Parathyroid adenoma (tissue), 2 donors: ENCODE results near the gene PCF11.
"Not testable (repeated sequence)": the region's sequence is repeated elsewhere in the genome, so short reads cannot be mapped to it uniquely, and the experiment has no call there.

ENCODE experiments used
- H2AFZ ChIP-seq: fragments of 300-600 bp; sonication (generic); one replicate; pipeline ENCODE4 v1.7.0; 2017; ENCODE audit warnings: antibody characterized with exemption, mild to moderate bottlenecking
- H3K27ac ChIP-seq: fragments of 300-600 bp; sonication (generic); one replicate; pipeline ENCODE4 v1.7.0; 2017
- H3K27me3 ChIP-seq: fragments of 300-600 bp; sonication (generic); one replicate; pipeline ENCODE4 v1.7.0; 2017; ENCODE audit warnings: low read length; ENCODE audit not compliant: control insufficient read depth, insufficient read depth
- H3K36me3 ChIP-seq: fragments of 300-600 bp; sonication (generic); one replicate; pipeline ENCODE4 v1.7.0; 2017; ENCODE audit warnings: low read length; ENCODE audit not compliant: control insufficient read depth, insufficient read depth
- H3K4me1 ChIP-seq: fragments of 300-600 bp; sonication (generic); one replicate; pipeline ENCODE4 v1.7.0; 2017; ENCODE audit warnings: control low read depth
- H3K4me2 ChIP-seq: fragments of 300-600 bp; sonication (generic); one replicate; pipeline ENCODE4 v1.7.0; 2017; ENCODE audit warnings: low read length
- H3K4me3 ChIP-seq: fragments of 300-600 bp; sonication (generic); one replicate; pipeline ENCODE4 v1.7.0; 2017; ENCODE audit warnings: low read depth, low read length
- H3K79me2 ChIP-seq: fragments of 300-600 bp; sonication (generic); one replicate; pipeline ENCODE4 v1.7.0; 2017; ENCODE audit warnings: control low read depth
- H3K9ac ChIP-seq: fragments of 300-600 bp; sonication (generic); one replicate; pipeline ENCODE4 v1.7.0; 2017; ENCODE audit warnings: mild to moderate bottlenecking
- H3K9me3 ChIP-seq: fragments of 300-600 bp; sonication (generic); one replicate; pipeline ENCODE4 v1.7.0; 2017; ENCODE audit warnings: low read length; ENCODE audit not compliant: control insufficient read depth
- TF ChIP-seq, protein P1 (sequence below): fragments of 300-600 bp; sonication (generic); IDR thresholded peaks from one replicate; pipeline ENCODE4 v1.7.0; 2017; ENCODE audit warnings: antibody characterized with exemption, mild to moderate bottlenecking
- donor health status: primary hyperparathyroidism.

PCF11 gene

DNA sequence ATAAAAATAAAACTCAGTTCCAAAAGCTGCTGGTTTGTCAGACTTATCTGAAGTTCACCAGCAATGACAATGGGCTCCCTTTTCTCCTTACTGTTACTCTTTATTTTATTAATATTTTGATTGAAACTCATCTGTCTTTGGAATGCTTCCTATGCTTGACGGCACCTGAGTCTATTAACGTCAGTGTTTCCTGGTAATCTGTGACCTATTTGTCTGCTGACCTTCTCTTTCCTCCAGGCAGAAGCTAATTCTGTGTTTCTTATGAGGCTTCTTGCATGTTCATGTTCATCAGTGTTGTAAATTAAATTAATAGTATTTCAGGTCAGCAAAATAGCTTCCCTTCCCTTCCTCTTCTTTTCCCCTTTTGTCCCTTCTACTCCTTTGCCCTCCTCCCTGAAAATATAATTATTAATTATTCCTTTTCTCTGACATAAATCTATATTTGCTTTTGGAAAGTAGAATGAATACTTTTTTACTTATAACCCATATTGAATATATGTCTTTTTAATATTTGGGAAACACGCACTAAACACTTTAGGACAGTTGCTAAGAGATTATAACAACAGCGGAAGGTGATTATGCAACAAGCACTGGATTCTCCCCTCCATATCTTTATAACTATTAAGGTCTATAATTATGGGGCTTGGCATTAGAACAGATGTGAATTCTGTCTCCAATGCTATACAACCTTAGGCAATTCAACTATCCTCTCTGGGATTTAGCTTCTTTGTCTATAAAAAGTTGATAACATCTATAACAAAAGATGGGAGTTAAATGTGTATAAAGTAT, 32.1 kb upstream of the PCF11 start:
- TF ChIP-seq, protein P1, sequence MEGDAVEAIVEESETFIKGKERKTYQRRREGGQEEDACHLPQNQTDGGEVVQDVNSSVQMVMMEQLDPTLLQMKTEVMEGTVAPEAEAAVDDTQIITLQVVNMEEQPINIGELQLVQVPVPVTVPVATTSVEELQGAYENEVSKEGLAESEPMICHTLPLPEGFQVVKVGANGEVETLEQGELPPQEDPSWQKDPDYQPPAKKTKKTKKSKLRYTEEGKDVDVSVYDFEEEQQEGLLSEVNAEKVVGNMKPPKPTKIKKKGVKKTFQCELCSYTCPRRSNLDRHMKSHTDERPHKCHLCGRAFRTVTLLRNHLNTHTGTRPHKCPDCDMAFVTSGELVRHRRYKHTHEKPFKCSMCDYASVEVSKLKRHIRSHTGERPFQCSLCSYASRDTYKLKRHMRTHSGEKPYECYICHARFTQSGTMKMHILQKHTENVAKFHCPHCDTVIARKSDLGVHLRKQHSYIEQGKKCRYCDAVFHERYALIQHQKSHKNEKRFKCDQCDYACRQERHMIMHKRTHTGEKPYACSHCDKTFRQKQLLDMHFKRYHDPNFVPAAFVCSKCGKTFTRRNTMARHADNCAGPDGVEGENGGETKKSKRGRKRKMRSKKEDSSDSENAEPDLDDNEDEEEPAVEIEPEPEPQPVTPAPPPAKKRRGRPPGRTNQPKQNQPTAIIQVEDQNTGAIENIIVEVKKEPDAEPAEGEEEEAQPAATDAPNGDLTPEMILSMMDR, result no peak
- Histone ChIP-seq H3K4me1 (no peaks in the 10 kb centered on the region), H3K79me2 (no peaks in the 10 kb centered on the region), H3K4me2 (no peak overlapping the region), H3K36me3 (no peaks in the 10 kb centered on the region), H2AFZ (no peak overlapping the region), H3K9me3 (no peaks in the 10 kb centered on the region), H3K27me3 (no peaks in the 10 kb centered on the region), H3K27ac (no peak overlapping the region), H3K9ac (no peak overlapping the region), H3K4me3 (no peak overlapping the region)

DNA sequence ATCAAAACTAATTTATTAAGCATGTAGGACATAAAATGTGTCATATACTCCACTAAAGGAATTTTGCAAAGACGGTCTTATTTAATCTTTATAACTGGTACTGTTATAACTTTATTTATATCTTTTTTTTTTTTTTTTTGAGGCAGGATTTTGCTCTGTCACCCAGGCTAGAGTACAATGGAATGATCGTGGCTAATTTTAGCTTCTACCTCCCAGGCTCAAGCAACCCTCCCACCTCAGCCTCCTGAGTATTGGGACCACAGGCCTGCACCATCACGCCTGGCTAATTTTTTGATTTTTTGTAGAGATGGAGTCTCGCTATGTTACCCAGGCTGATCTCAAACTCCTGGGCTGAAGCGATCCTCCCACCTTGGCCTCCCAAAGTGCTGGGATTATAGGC, 31.4 kb upstream of the PCF11 start:
- Histone ChIP-seq H3K9me3 (no peaks in the 10 kb centered on the region), H3K4me3 (no peak overlapping the region), H2AFZ (no peak overlapping the region), H3K4me2 (no peak overlapping the region), H3K27me3 (no peaks in the 10 kb centered on the region), H3K27ac (no peak overlapping the region), H3K9ac (no peak overlapping the region), H3K4me1 (no peaks in the 10 kb centered on the region), H3K79me2 (no peaks in the 10 kb centered on the region), H3K36me3 (no peaks in the 10 kb centered on the region)
- TF ChIP-seq, protein P1, result no peak

DNA sequence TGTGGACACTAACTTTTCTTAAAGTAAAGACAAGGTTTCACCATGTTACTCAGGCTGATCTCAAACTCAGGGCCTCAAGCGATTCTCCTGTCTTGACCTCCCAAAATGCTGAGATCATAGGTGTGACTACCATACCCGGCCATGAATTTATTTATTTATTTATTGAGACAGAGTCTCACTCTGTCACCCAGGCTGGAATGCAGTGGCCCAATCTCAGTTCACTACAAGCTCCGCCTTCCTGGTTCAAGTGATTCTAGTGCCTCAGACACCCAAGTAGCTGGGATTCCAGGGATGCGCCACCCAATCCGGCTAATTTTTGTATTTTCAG, 29.7 kb upstream of the PCF11 start:
- H3K4me3 ChIP-seq, result no peak overlapping the region
- no peak overlapping the region for H3K4me2 ChIP-seq
- H3K79me2 ChIP-seq, result no peaks in the 10 kb centered on the region
- H3K9me3 ChIP-seq, result no peaks in the 10 kb centered on the region
- H3K4me1 ChIP-seq, result no peaks in the 10 kb centered on the region
- no peak overlapping the region for H2AFZ ChIP-seq
- TF ChIP-seq, protein P1, result no peak
- H3K36me3 ChIP-seq, result no peaks in the 10 kb centered on the region
- no peak overlapping the region for H3K9ac ChIP-seq
- no peaks in the 10 kb centered on the region for H3K27me3 ChIP-seq
- H3K27ac ChIP-seq, result no peak overlapping the region

DNA sequence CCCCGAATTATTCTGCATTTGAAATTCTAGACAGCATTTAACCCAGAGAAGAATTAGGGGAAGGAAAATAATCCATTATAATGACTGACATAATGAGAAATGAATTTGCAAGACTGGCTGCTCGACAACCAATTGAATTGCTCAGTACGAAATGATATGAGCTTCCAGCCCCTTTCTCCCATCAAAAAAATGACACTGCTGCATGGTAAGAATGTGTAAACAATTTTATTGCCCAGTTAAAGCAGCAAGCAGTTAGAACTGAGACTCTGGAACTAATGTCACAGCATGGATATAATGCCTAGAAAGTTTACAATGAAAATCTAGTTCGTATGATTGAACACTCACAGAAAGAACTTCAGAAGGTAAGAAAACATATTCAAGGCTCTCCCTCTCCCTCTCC, 24.7 kb upstream of the PCF11 start:
- Histone ChIP-seq H3K9me3 (no peaks in the 10 kb centered on the region), H3K4me1 (no peaks in the 10 kb centered on the region), H3K79me2 (no peaks in the 10 kb centered on the region), H3K36me3 (no peaks in the 10 kb centered on the region), H3K27me3 (no peaks in the 10 kb centered on the region), H3K4me2 (no peak overlapping the region), H2AFZ (no peak overlapping the region), H3K27ac (no peak overlapping the region), H3K9ac (no peak overlapping the region), H3K4me3 (no peak overlapping the region)
- TF ChIP-seq, protein P1, result no peak

DNA sequence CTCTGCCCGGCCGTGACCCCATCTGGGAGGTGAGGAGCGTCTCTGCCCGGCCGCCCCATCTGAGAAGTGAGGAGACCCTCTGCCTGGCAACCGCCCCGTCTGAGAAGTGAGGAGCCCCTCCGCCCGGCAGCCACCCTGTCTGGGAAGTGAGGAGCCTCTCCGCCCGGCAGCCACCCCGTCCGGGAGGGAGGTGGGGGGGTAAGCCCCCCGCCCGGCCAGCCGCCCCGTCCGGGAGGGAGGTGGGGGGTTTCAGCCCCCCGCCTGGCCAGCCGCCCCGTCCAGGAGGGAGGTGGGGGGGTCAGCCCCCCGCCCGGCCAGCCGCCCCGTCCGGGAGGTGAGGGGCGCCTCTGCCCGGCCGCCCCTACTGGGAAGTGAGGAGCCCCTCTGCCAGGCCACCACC, 23.7 kb upstream of the PCF11 start:
- not testable (repeated sequence) for H3K27me3 ChIP-seq, H3K79me2 ChIP-seq, H3K27ac ChIP-seq, H2AFZ ChIP-seq, H3K4me2 ChIP-seq, H3K9ac ChIP-seq, H3K9me3 ChIP-seq, H3K36me3 ChIP-seq, H3K4me3 ChIP-seq, H3K4me1 ChIP-seq
